Measurements from ENCODE around the gene SBF2.
"Not testable (repeated sequence)": the region's sequence is repeated elsewhere in the genome, so short reads cannot be mapped to it uniquely, and the experiment has no call there.

SBF2 gene

DNA sequence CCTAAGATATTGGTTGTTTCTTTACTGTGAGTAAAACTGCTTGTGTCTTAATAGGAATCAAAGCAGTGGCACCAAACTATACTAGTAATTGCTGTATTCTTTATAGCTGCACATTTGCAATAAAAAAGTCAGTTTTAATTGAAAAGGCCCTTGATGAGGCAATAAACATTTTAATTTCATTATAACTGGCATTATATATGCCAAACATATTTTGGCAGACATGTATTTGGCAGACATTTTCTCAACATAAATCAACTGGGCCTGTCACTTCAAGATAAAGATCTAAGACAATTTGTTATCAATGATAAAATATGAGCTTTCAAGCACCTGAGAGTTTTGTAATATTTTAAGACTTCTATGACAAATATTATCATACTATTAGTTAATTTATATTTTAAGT is 245.7 kb downstream of the SBF2 start:
- no peak for DNase-seq

- DNase-seq: no peak
Measured at GRCh38 chr11:10044618-10045017, 249.4 kb downstream of the SBF2 start.

- DNase-seq: no peak
Measured at GRCh38 chr11:10042699-10043098, 251.3 kb downstream of the SBF2 start.

DNA sequence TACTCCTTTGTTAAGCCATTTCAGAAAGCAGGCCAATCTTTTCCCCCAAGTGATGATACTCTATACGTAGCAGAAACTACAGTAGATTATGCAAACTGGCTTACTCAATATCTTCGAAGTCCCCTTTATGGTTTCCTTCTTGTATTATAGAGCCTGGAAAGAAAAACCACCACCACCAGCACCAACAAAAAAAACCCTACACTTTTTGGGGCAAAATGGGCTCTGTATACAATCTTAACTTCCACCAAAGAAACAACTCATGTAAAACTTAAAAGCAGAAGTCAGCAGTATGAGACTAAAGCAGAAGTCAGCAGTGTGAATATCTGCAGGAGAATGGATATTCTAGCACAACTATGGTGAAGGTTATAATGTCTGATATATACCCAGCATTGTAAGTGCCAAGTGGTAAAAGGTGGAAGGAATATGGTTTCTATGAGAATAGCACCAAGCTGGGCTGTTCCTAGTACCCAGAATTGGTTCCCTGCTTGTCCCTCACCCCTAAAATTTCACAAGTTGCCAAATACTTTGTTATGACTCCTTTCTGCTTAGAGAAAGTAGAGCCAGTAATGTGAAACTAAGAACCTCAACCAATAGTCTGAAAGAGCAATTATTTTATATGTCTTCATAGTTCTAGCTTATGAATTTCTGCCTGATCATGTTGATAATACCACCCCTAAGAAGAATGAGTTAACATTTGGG is 252.1 kb downstream of the SBF2 start:
- no peak for DNase-seq

GRCh38 chr11:10041332-10041731 is 252.7 kb downstream of the SBF2 start:
- no peak for DNase-seq

DNA sequence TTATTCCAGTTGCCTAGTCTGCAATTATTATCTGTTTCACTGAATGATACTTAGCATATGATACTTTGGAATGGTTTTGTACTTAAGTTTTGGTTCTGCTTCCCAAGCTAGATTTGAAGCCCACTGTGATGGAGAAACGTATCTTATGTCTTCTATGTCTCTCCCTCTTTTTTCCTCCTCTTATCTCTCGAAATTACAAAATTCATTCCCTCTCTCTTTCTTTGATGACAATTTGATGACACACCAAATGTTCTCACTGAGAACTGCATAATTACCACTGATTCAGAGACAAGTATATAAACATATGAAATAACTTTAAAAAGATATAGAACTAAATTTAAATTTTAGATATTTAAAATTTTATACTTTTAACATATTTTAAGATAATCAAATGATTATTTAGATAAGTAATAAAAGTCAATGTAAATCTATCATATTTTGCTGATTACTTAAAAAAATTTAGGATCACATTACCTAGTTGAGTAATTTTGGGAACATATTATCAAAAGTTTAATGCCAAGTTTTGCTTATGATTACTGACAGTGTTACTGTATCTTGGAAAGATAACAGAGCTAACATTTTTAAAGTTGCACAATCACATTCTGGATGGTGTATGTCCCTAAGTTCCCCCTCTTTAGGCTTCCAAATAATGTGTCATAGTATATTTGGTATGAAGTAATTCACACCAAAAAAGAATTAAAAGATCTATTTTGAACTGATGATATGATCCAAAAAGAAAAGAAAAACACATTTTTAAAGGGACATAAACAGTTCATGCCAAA is 255.3 kb downstream of the SBF2 start:
- DNase-seq: no peak

DNA sequence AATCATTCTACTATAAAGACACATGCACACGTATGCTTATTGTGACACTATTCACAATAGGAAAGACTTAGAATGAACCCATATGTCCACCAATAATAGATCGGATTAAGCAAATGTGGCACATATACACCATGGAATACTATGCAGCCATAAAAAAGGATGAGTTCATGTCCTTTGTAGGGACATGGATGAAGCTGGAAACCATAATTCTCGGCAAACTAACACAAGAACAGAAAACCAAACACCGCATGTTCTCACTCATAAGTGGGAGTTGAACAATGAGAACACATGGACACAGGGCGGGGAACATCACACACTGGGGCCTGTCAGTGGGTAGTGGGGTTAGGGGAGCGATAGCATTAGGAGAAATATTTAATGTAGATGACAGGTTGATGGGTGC is 258.1 kb downstream of the SBF2 start:
- not testable (repeated sequence) for DNase-seq

DNA sequence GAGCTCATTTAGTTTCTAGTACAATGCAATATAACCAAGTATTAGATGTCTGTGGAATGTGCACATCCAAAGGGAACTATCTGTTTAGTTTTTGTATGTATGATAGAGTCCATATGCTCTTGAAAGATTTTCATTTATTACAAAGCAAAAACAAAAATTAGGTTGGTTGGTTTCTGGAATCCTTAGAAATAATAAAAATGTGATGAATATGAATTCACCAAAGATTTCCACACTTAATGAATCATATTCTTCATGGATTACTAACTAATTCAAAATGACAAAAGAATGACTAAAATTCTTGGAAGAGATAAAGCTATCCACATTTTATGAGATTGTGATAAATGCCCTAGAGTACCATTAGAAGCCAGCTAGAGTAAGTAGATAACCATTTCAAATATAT is 261.1 kb downstream of the SBF2 start:
- no peak for DNase-seq

DNA sequence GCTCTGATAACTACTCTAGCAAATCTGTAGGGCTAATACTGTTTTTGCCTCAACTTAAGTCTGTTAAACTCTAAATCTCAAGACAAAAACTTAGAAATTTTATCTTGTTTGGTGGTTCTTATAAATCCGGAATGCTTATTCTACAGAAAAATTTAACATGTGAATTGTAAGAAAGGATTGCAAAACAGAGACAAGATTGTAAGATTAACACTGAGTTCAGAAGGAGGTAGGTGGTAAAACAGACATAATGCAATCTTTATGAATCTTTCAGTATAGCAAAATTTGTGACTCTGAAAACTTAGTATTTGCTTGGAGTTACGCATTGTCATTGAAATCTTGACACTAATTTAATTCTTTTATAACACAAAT is 263.9 kb downstream of the SBF2 start:
- DNase-seq: no peak

DNA sequence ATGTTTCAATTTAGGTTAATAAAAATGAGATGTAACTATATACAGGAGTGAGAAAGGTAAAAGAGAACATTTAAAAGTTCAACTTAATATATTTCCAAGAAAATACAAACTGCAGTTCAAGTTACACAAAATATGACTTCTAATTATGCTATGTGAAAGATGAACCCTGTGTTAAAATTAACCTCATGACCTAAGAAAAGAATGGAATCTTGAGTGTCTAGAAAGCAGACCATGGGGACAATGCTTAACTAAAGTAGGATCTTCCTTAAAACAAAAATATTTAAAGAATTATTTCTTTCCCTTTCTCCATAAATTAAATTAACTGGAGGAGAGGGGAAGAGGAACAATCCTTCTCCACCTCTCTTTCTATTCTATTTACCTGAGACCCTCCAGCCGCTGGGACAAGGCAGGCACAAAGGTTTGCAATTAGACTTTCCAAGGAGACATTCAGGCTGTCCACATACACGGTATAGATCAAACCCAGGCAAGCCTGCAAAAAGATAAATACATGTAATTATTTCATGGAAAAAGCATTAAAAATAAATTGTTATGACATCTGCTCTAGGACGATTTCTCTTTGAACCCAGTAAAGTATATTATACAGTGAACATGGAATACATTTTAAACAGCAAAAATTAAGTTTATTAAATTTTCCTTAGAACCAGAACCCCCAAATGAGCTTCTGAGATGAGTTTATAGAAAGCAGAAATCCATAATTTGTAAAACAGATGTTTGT is 264.5 kb downstream of the SBF2 start:
- no peak for DNase-seq

GRCh38 chr11:10026514-10026913 is 267.5 kb downstream of the SBF2 start:
- DNase-seq: no peak

GRCh38 chr11:10023212-10023611 is 270.8 kb downstream of the SBF2 start:
- DNase-seq: no peak

DNA sequence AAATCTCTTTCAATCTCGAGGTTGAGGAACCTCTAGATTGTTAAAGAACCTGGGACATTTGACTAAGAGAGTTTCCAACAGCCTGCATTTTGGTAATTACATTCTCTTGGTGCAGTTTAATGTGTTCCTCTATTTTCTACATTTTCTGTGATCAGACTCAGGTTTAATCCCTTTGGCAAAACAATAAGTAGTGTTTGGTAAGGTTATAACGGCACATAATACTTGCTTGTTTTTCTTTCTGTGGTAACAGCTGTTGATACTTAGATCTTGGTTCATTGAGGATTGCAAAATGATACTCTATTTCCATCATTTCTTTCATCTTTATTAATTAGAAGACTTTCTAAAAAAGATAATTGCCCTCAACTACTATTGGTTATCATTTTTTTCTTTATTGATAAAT is 271.3 kb downstream of the SBF2 start:
- no peak for DNase-seq

GRCh38 chr11:10021563-10021962 is 272.5 kb downstream of the SBF2 start:
- no peak for DNase-seq

- DNase-seq: no peak
Measured at GRCh38 chr11:10019906-10020682, 273.9 kb downstream of the SBF2 start.

DNA sequence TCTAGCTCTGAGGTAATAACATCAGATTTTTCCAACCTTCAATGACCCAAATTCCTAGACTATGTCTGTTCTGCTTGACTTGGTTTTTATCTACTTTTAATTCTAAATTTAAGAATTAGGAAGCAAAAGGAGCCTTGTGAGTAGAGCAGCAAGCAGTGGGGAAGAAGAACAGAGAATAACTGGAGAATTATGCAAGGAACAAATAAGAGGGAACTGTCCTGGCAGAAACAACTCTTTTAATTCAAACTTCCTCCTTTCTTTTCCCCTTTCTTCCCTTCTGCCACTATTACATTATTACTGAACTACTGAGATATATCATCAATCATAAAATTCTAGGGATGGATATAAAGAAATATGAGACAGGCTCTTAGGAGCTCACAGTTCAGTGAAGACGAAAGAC is 276.1 kb downstream of the SBF2 start:
- DNase-seq: no peak

- DNase-seq: no peak
Measured at GRCh38 chr11:10017050-10017449, 277.0 kb downstream of the SBF2 start.

- DNase-seq: no peak
Measured at GRCh38 chr11:10012068-10012467, 282.0 kb downstream of the SBF2 start.

DNA sequence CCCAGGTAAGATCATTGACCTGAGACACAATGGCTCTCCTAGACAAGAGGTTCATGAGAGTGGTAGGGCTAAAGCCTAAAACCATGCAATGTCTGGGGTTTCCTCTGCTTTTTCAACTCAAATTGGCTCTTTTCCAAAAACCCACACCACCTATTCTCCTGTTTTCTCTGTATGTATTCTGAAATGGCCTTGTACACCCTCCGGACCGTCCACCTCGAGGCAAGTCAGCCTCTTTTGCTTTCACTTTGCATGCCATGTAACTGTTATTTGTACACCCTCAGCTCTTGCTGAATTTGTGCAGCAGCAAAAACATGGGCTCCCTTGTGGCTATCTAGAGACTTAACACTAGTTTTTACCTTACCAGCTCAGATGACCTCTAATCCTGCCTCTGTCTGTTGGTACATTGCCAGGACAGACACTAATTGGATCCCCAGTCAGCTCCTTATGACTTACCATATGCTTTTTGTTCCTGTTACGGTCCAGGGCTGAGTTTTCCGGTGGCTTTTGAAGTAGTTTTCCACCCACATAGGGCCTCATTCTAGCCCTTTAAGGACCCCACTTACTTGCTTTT is 288.0 kb downstream of the SBF2 start:
- DNase-seq: no peak

DNA sequence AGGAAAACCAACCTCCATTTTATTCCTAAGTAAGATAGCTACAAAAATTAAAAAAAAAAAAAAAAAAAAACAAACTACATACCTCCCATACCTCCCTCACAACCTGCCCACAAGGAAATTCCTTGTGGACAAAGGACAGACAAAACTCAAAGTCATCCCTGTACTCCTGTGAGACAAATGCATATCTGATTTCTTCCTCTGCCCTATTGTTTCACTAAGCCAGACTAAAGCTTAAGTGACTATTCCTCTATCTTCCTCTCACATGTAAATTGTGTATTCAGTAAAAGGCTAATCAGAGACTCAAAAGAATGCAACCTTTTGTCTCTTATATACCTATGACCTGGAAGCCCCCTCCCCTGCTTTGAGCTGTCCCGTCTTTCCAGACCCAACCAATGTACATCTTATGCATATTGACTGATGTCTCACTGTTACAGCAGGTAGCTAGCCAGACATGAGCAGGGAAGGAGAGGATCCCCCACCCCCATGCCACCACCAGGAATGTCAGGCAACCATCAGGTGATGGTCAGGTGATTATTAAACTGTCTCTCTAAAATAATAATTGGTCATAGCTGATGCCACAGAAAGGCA is 289.4 kb downstream of the SBF2 start:
- DNase-seq: no peak

GRCh38 chr11:10002221-10002620 is 291.8 kb downstream of the SBF2 start:
- DNase-seq: no peak

GRCh38 chr11:9992306-9992705 is 301.7 kb downstream of the SBF2 start:
- DNase-seq: no peak

All from stimulated activated CD4-positive, alpha-beta T cell treated with anti-CD3 and anti-CD28 coated beads, Interleukin-2, amount 100 ng/mL, for 48 hours (primary cell).